ENCODE measurements around the gene TMEM156.

TMEM156 gene

GRCh38 chr4:38920677-38921076, 111.5 kb downstream of the TMEM156 start:
- no peak for DNase-seq

GRCh38 chr4:38920186-38920585, 112.0 kb downstream of the TMEM156 start:
- no peak for DNase-seq

GRCh38 chr4:38919494-38919893, 112.7 kb downstream of the TMEM156 start:
- no peak for DNase-seq

GRCh38 chr4:38917481-38918025, 114.7 kb downstream of the TMEM156 start:
- no peak for DNase-seq

All from stimulated activated CD4-positive, alpha-beta T cell treated with anti-CD3 and anti-CD28 coated beads, Interleukin-2, amount 100 ng/mL, for 48 hours (primary cell).